ENCODE data around the gene SORCS2. TPM values are rescaled to one million over a fixed set of nuclear protein-coding genes. Genes with fewer than 3 reads are reported as not detected.

SORCS2 gene
- polyA plus RNA-seq, 1 of the 3 experiments (the other 2 are of a cell fraction), result 1.6 TPM

GRCh38 chr4:7610841-7611240 lies 418.5 kb downstream of the SORCS2 start:
- Histone ChIP-seq H3K4me2 (no peak overlapping the region), H3K9ac (no peak overlapping the region), H2AFZ (ENCODE audit: low read depth) (no peak overlapping the region), H3K4me1 (ENCODE audit: control insufficient read depth in 1 of 2, insufficient read depth in 2 of 2, low read depth in 1 of 2, low read length in 1 of 2) (peaks cover 0 to 10% of the 10 kb centered on the region in 2 experiments; a peak in 1 of 4 replicates), H3K4me3 (ENCODE audit: low read depth in 2 of 2, low read length in 1 of 2) (no peak overlapping the region), H3K27ac (ENCODE audit: low read depth in 2 of 2, low read length in 1 of 2) (no peak overlapping the region), H3K9me3 (no peaks in the 10 kb centered on the region), H4K20me1 (ENCODE audit: insufficient read depth) (no peaks in the 10 kb centered on the region), H3K79me2 (ENCODE audit: insufficient read depth) (no peaks in the 10 kb centered on the region), H3K9me2 (no peaks in the 10 kb centered on the region), H3K36me3 (replicated peaks in 1 of 2; ENCODE audit: control insufficient read depth in 1 of 2, insufficient read depth in 2 of 2, low read length in 1 of 2) (no peaks in the 10 kb centered on the region), H3K27me3 (ENCODE audit: insufficient read depth) (no peaks in the 10 kb centered on the region), H3F3A (replicated peaks; ENCODE audit: insufficient read depth) (no peaks in the 10 kb centered on the region)
- DNase-seq, result no peak
- CTCF ChIA-PET, result no interaction called here
- TF ChIP-seq TCF12 (IDR thresholded peaks at IDR 0.05) (no peak), MEF2A (IDR thresholded peaks at IDR 0.05; ENCODE audit: borderline replicate concordance, low read depth) (no peak), RAD21 (IDR thresholded peaks at IDR 0.05; ENCODE audit: low read length) (no peak)
- POLR2A ChIA-PET, result no interaction called here
- 87% methylated on average over 8 of the region's 8 CpGs for WGBS (ENCODE audit: low lambda C conversion rate)

- DNase-seq, result no peak
- TF ChIP-seq SIN3A (IDR thresholded peaks at IDR 0.05; ENCODE audit: borderline replicate concordance, low read depth, low read length) (no peak), JUND (IDR thresholded peaks at IDR 0.05) (no peak), FOXJ3 (CRISPR knock-in tag; IDR thresholded peaks at IDR 0.05) (no peak), CHD2 (IDR thresholded peaks at IDR 0.05; ENCODE audit: low read length, partially characterized antibody) (no peak), ZBTB33 (IDR thresholded peaks at IDR 0.05; ENCODE audit: borderline replicate concordance, low read depth) (no peak), EP300 (IDR thresholded peaks at IDR 0.05; ENCODE audit: borderline replicate concordance in 1 of 2, low read depth in 1 of 2, low read length in 1 of 2) (no peak), FOSL2 (IDR thresholded peaks at IDR 0.05; ENCODE audit: borderline replicate concordance, low read depth) (no peak), USF2 (IDR thresholded peaks at IDR 0.05; ENCODE audit: borderline replicate concordance, low read depth, low read length) (no peak), MAX (IDR thresholded peaks at IDR 0.05; ENCODE audit: low read depth) (no peak), MXI1 (IDR thresholded peaks at IDR 0.05; ENCODE audit: low read depth, low read length) (no peak), RCOR1 (IDR thresholded peaks at IDR 0.05; ENCODE audit: low read length) (no peak), TCF12 (IDR thresholded peaks at IDR 0.05) (no peak)
- Histone ChIP-seq H2AFZ (ENCODE audit: low read depth) (no peak overlapping the region), H3K27ac (ENCODE audit: low read depth in 2 of 2, low read length in 1 of 2) (no peak overlapping the region), H3K4me2 (no peak overlapping the region), H3K9me2 (no peaks in the 10 kb centered on the region), H3F3A (replicated peaks; ENCODE audit: insufficient read depth) (no peaks in the 10 kb centered on the region), H3K9me3 (no peaks in the 10 kb centered on the region), H3K4me1 (ENCODE audit: control insufficient read depth in 1 of 2, insufficient read depth in 2 of 2, low read depth in 1 of 2, low read length in 1 of 2) (peaks cover 0 to 10% of the 10 kb centered on the region in 2 experiments; a peak in 1 of 4 replicates), H3K36me3 (replicated peaks in 1 of 2; ENCODE audit: control insufficient read depth in 1 of 2, insufficient read depth in 2 of 2, low read length in 1 of 2) (no peaks in the 10 kb centered on the region), H3K27me3 (ENCODE audit: insufficient read depth) (no peaks in the 10 kb centered on the region), H3K79me2 (ENCODE audit: insufficient read depth) (no peaks in the 10 kb centered on the region), H3K4me3 (ENCODE audit: low read depth in 2 of 2, low read length in 1 of 2) (no peak overlapping the region), H4K20me1 (ENCODE audit: insufficient read depth) (no peaks in the 10 kb centered on the region), H3K9ac (no peak overlapping the region)
- CTCF ChIA-PET, result no interaction called here
- POLR2A ChIA-PET, result no interaction called here
- WGBS (ENCODE audit: low lambda C conversion rate), result 84% methylated on average over 9 of the region's 16 CpGs
These were observed 420.1 kb downstream of the SORCS2 start for GRCh38 chr4:7612311-7612897.

All from SK-N-SH (cell line).